Gastroesophageal sphincter (tissue), 4 donors: ENCODE results near the gene SLC22A7. TPM values are rescaled to one million over a fixed set of nuclear protein-coding genes. Genes with fewer than 3 reads are reported as not detected.
"Not testable (repeated sequence)": the region's sequence is repeated elsewhere in the genome, so short reads cannot be mapped to it uniquely, and the experiment has no call there.

Source experiments
- ATAC-seq: fragments of 150-250 bp; one replicate; pipeline ENCODE4 v1.9.1; 2016; ENCODE audit warnings: mild to moderate bottlenecking, moderate library complexity
- H3K27ac ChIP-seq, 4 donors: fragments of 200-600 bp; sonication (generic) in 3 of 4; 1 replicate in 3 of 4; 2 replicates in 1 of 4; pipeline ENCODE4 v1.5.1; 2016 to 2019
- H3K27me3 ChIP-seq: fragments of 200-600 bp; sonication (generic); one replicate; pipeline ENCODE4 v1.5.1; 2019
- H3K36me3 ChIP-seq, 2 donors: fragments of 200-600 bp; sonication (generic); one replicate each; pipeline ENCODE4 v1.5.1; 2019; ENCODE audit warnings: control low read depth in 1 of 2
- H3K4me1 ChIP-seq, 3 donors: fragments of 200-600 bp; sonication (generic); 1 replicate in 2 of 3; 2 replicates in 1 of 3; pipeline ENCODE4 v1.5.1; 2016 to 2019; ENCODE audit warnings: control low read depth in 2 of 3
- H3K4me3 ChIP-seq, 2 donors: fragments of 200-600 bp; sonication (generic); one replicate each; pipeline ENCODE4 v1.5.1; 2019; ENCODE audit warnings: mild to moderate bottlenecking in 1 of 2, moderate library complexity in 1 of 2
- H3K9me3 ChIP-seq, 3 donors: fragments of 200-600 bp; sonication (generic); one replicate each; pipeline ENCODE4 v1.5.1; 2017 to 2019; ENCODE audit warnings: control low read depth in 2 of 3
- EP300 ChIP-seq: sonication (generic); formaldehyde crosslinking; IDR thresholded peaks from one replicate; pipeline ENCODE4 v1.6.1; 2017; ENCODE audit warnings: antibody characterized with exemption, mild to moderate bottlenecking
- POLR2A ChIP-seq, 2 donors: fragments of 450-650 bp; IDR thresholded peaks; one replicate each; pipeline ENCODE4 v1.6.1; 2017; ENCODE audit warnings: antibody characterized with exemption in 2 of 2, mild to moderate bottlenecking in 2 of 2, moderate library complexity in 1 of 2
- POLR2AphosphoS5 ChIP-seq: sonication (generic); formaldehyde crosslinking; IDR thresholded peaks from one replicate; pipeline ENCODE4 v1.6.1; 2017; ENCODE audit warnings: antibody characterized with exemption
- WGBS, 2 donors: methylation state at CpG; one replicate each; pipeline ENCODE4 v1.1.5; 2018; ENCODE audit warnings: low coverage in 1 of 2; 5-methylcytosine and 5-hydroxymethylcytosine counted together
- total RNA-seq, 4 donors: library from RNA; depleted of rRNA; stranded (reverse); fragments of >200 nt; gene quantifications; one replicate each; pipeline ENCODE4 v1.1.0, GENCODE V29; 2016
- TF ChIP-seq, protein P1 (sequence below), 4 experiments: fragments of 200-600 bp in 2 of 4; fragments of 450-650 bp in 2 of 4; sonication (generic) in 1 of 4; IDR thresholded peaks; one replicate each; pipeline ENCODE4 v1.5.1; 2017 to 2019; ENCODE audit warnings: antibody characterized with exemption in 4 of 4, mild to moderate bottlenecking in 2 of 4, moderate library complexity in 2 of 4

Gene SLC22A7
- total RNA-seq, 4 donors from 2014 or later, result not detected

DNA sequence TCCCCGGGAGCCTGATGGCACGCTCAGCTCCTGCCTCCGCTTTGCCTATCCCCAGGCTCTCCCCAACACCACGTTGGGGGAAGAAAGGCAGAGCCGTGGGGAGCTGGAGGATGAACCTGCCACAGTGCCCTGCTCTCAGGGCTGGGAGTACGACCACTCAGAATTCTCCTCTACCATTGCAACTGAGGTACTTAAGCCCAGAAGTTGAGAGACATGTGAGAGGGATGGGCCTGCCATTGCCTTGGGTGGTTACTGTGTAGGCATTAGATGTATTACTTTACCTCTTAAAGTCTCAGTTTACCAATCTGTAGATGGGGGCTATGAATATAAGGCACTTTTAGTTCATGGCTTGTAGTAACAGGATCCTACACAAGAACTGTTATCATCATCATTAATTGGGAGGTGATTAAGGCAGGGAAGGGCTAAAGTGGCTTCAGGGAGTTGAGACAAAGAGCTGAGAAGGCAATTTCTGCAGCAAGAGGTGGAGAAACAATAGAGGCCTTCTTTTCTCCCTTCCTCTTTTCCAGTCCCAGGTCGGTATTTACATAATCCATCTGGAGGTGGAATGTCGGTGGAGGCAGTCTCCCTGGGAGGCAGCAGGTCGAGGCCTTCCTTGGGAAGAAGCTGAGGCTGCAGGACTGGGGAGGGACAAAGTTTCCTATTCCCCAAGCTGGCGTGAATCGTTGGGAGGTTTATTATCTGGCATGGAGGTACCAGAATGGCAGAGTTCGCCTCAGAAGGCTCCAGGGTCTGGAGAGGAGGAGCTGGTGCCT lies 691 bp downstream of the SLC22A7 start:
- Histone ChIP-seq H3K27me3 (peaks cover 51% of the 10 kb centered on the region), H3K27ac (no peak overlapping the region), H3K4me3 (no peak overlapping the region), H3K9me3 (no peaks in the 10 kb centered on the region), H3K4me1 (no peaks in the 10 kb centered on the region), H3K36me3 (no peaks in the 10 kb centered on the region)
- 47 to 54% methylated on average over 3 to 6 of the region's 12 CpGs for WGBS, 2 donors
- no peak for ATAC-seq
- TF ChIP-seq EP300, result no peak
- TF ChIP-seq POLR2AphosphoS5, result no peak
- TF ChIP-seq POLR2A (IDR thresholded peaks at IDR 0.05), result no peak
- TF ChIP-seq, protein P1, sequence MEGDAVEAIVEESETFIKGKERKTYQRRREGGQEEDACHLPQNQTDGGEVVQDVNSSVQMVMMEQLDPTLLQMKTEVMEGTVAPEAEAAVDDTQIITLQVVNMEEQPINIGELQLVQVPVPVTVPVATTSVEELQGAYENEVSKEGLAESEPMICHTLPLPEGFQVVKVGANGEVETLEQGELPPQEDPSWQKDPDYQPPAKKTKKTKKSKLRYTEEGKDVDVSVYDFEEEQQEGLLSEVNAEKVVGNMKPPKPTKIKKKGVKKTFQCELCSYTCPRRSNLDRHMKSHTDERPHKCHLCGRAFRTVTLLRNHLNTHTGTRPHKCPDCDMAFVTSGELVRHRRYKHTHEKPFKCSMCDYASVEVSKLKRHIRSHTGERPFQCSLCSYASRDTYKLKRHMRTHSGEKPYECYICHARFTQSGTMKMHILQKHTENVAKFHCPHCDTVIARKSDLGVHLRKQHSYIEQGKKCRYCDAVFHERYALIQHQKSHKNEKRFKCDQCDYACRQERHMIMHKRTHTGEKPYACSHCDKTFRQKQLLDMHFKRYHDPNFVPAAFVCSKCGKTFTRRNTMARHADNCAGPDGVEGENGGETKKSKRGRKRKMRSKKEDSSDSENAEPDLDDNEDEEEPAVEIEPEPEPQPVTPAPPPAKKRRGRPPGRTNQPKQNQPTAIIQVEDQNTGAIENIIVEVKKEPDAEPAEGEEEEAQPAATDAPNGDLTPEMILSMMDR (IDR thresholded peaks at IDR 0.05), result no peak

DNA sequence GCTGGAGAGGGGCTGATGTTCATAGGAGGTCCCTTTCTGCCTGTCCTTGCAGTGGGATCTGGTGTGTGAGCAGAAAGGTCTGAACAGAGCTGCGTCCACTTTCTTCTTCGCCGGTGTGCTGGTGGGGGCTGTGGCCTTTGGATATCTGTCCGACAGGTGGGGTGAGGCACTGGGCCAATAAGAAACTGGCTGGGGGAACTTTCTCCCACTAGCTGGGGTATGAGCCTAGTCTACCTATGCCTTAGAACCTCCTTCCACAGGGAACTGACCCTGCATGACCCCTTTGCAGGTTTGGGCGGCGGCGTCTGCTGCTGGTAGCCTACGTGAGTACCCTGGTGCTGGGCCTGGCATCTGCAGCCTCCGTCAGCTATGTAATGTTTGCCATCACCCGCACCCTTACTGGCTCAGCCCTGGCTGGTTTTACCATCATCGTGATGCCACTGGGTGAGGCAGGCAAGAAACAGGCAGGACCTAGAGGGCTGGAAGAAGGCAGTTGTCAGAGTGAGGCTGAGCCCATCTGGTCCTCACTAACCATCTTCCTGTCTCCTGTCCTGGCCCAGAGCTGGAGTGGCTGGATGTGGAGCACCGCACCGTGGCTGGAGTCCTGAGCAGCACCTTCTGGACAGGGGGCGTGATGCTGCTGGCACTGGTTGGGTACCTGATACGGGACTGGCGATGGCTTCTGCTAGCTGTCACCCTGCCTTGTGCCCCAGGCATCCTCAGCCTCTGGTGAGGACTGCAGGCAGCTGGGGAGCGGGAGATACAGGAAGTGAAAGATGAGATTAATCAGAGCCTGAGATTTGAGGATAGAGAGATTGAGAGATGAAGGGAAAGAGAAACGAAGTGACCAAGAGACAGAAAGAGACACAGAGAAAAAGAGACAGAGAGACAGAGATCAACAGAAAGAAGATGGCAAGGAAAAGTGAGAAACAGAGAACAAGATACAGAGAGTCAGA lies 1.6 kb downstream of the SLC22A7 start:
- Histone ChIP-seq H3K9me3 (no peaks in the 10 kb centered on the region), H3K36me3 (no peaks in the 10 kb centered on the region), H3K27me3 (peaks cover 57% of the 10 kb centered on the region), H3K4me1 (no peaks in the 10 kb centered on the region), H3K4me3 (no peak overlapping the region), H3K27ac (no peak overlapping the region)
- WGBS, 2 donors, result 55% methylated on average over 3 of the region's 18 CpGs; no CpG with 5 or more reads in 1 of the 2 donors
- TF ChIP-seq EP300 (no peak), POLR2AphosphoS5 (no peak), POLR2A (IDR thresholded peaks at IDR 0.05) (no peak)
- TF ChIP-seq, protein P1 (IDR thresholded peaks at IDR 0.05), result no peak
- no peak for ATAC-seq

DNA sequence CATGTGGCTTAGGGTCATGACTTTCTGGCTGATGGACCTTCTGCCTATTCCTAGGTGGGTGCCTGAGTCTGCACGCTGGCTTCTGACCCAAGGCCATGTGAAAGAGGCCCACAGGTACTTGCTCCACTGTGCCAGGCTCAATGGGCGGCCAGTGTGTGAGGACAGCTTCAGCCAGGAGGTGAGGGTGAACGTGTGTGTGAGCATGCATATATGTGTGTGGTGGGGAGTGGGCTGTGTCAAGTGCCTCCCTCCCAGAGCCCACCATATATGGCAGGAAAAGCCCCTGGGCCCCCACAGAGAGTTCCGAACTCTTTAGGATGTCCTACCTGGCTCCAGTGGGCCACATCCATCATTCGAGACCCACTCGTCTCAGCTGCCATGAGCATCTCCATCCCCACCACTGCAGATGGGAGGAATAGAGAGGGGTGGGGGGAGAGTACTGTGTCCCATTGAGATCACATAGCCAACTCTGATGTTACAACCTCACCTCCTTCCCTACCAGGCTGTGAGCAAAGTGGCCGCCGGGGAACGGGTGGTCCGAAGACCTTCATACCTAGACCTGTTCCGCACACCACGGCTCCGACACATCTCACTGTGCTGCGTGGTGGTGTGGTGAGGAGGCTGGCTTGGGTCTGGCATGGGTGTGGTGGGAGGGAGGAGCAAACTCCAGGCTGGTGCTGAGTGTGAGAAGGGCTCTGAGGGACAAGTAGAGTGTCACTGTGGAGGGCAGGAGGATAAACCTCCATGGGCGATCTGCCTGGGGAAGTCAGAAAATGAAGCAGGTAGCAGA lies 3.2 kb downstream of the SLC22A7 start:
- no peak for TF ChIP-seq EP300
- TF ChIP-seq, protein P1 (IDR thresholded peaks at IDR 0.05), result no peak
- no peak for TF ChIP-seq POLR2AphosphoS5
- TF ChIP-seq POLR2A (IDR thresholded peaks at IDR 0.05), result no peak
- Histone ChIP-seq H3K36me3 (no peaks in the 10 kb centered on the region), H3K4me3 (no peak overlapping the region), H3K27ac (no peak overlapping the region), H3K9me3 (no peaks in the 10 kb centered on the region), H3K27me3 (peaks cover 66% of the 10 kb centered on the region), H3K4me1 (no peaks in the 10 kb centered on the region)
- WGBS, 2 donors, result 79% methylated on average over 6 of the region's 15 CpGs; no CpG with 5 or more reads in 1 of the 2 donors
- no peak for ATAC-seq

DNA sequence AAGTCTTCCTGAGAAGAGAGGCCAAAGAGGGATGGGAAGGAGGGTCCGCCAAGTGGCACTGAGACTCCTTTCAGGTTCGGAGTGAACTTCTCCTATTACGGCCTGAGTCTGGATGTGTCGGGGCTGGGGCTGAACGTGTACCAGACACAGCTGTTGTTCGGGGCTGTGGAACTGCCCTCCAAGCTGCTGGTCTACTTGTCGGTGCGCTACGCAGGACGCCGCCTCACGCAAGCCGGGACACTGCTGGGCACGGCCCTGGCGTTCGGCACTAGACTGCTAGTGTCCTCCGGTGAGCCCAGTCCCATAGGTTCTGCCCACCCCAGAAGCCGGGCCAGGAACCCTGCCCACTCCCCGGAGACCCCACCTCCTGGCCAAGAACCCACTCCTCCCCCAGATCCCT lies 4.1 kb downstream of the SLC22A7 start:
- Histone ChIP-seq H3K9me3 (no peaks in the 10 kb centered on the region), H3K4me3 (no peak overlapping the region), H3K4me1 (no peaks in the 10 kb centered on the region), H3K27ac (no peak overlapping the region), H3K36me3 (no peaks in the 10 kb centered on the region), H3K27me3 (peaks cover 74% of the 10 kb centered on the region)
- TF ChIP-seq POLR2AphosphoS5 (no peak), POLR2A (IDR thresholded peaks at IDR 0.05) (no peak), EP300 (no peak)
- TF ChIP-seq, protein P1 (IDR thresholded peaks at IDR 0.05), result no peak
- 60% methylated on average over 2 of the region's 19 CpGs; no CpG with 5 or more reads in 1 of the 2 donors for WGBS, 2 donors
- no peak for ATAC-seq

DNA sequence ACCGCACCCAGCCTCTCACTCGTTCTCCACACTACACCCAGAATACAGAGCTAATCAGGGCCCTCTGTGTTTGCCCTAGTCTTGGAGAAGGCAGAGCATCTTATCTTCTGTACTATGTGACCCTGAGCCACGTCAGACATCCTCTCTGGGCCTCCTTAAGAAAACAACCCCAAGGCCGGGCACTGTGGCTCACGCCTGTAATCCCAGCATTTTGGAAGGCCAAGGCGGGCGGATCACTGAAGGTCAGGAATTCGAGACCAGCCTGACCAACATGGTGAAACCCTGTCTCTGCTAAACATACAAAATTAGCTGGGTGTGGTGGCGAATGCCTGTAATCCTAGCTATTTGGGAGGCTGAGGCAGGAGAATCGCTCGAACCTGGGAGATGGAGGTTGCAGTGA lies 4.9 kb downstream of the SLC22A7 start:
- H3K4me3 ChIP-seq, H3K4me1 ChIP-seq, H3K9me3 ChIP-seq, ATAC-seq, H3K36me3 ChIP-seq, H3K27ac ChIP-seq: not testable (repeated sequence)
- 93 to 100% methylated on average over 1 to 5 of the region's 11 CpGs for WGBS, 2 donors
- H3K27me3 ChIP-seq, result peaks cover 77% of the 10 kb centered on the region
